HCT116 (cell line): ENCODE measurements around the gene SLC44A5. TPM values are rescaled to one million over a fixed set of nuclear protein-coding genes. Genes with fewer than 3 reads are reported as not detected.

Experiments used
- ATAC-seq: fragments of 200-7000 bp; cut with Tn5 transposase; 2 replicates; pipeline ENCODE4 v1.9.1; 2020; ENCODE audit warnings: mild to moderate bottlenecking, moderate library complexity
- BruUV-seq: library from RNA; stranded (reverse); fragments of 400-500 nt; replicated peaks from 2 replicates; lab custom pipeline; 2021; lab: Mats Ljungman, UMichigan
- CTCF ChIA-PET: fragments of 300-600 bp; sonication (Branson Sonifier 250); formaldehyde crosslinking; loops from one replicate; lab custom pipeline; 2021; ENCODE audit warnings: antibody characterized with exemption; lab: Charles Lee
- POLR2A ChIA-PET: fragments of 300-600, 350-600 bp; sonication (Branson Sonifier 250); formaldehyde crosslinking; loops from one replicate; lab custom pipeline; 2021; ENCODE audit warnings: antibody characterized with exemption; lab: Charles Lee
- RAD21 ChIA-PET, 2 experiments: fragments of 300-600 bp; sonication (Branson Sonifier 250); formaldehyde crosslinking; loops; one replicate each; lab custom pipeline; 2023; ENCODE audit warnings: low total read pairs in 2 of 2; ENCODE audit not compliant: uncharacterized antibody in 2 of 2, unreplicated experiment in 2 of 2, low non-redundant PET in 1 of 2; lab: Charles Lee
- DNase-seq: peaks from one replicate; pipeline ENCODE4 v3.0.0-alpha.2; 2010; ENCODE audit warnings: low read depth, low spot score
- H2AFZ ChIP-seq: fragments of 200-600 bp; shearing (Covaris generic), sonication (generic); 2 replicates; pipeline ENCODE4 v1.6.1; 2017; ENCODE audit warnings: low read depth, mixed run types, mixed read lengths, antibody characterized with exemption, low read length; ENCODE audit not compliant: poor library complexity, severe bottlenecking
- H3K27ac ChIP-seq: 2 replicates; pipeline ENCODE4 v1.5.1; 2012; ENCODE audit warnings: low read depth, low read length
- H3K27me3 ChIP-seq: fragments of 200-600 bp; sonication (generic); 2 replicates; pipeline ENCODE4 v1.6.1; 2016; ENCODE audit warnings: mixed run types, low read length, mixed read lengths; ENCODE audit not compliant: insufficient read depth
- H3K36me3 ChIP-seq, 2 experiments: fragments of 200-500 bp in 1 of 2; fragments of 200-600 bp in 1 of 2; sonication (Bioruptor generic) in 1 of 2; sonication (generic) in 1 of 2; 2 replicates each; pipeline versions ENCODE4 v1.5.1 to v1.6.1; 2014 to 2016; ENCODE audit warnings: low read length in 2 of 2, inconsistent platforms in 1 of 2, mixed read lengths in 1 of 2, mixed run types in 1 of 2; ENCODE audit not compliant: insufficient read depth in 2 of 2, control insufficient read depth in 1 of 2
- H3K4me1 ChIP-seq, 2 experiments: fragments of 200-600 bp in 1 of 2; sonication (generic) in 1 of 2; 2 replicates each; pipeline versions ENCODE4 v1.5.1 to v1.6.1; 2012 to 2017; ENCODE audit warnings: low read length in 2 of 2, inconsistent platforms in 1 of 2, mild to moderate bottlenecking in 1 of 2, mixed read lengths in 1 of 2, mixed run types in 1 of 2, moderate library complexity in 1 of 2; ENCODE audit not compliant: insufficient read depth in 2 of 2, control insufficient read depth in 1 of 2
- H3K4me2 ChIP-seq: fragments of 200-600 bp; sonication (generic); 2 replicates; pipeline ENCODE4 v1.6.1; 2017; ENCODE audit warnings: mixed run types, low read length, mixed read lengths
- H3K4me3 ChIP-seq, 2 experiments: fragments of 200-600 bp in 1 of 2; sonication (generic) in 1 of 2; replicated peaks in 1 of 2; 2 replicates each; pipeline ENCODE4 v1.5.1; 2011 to 2016; ENCODE audit warnings: low read length in 2 of 2, control low read depth in 1 of 2, low read depth in 1 of 2, mild to moderate bottlenecking in 1 of 2, mixed read lengths in 1 of 2, mixed run types in 1 of 2
- H3K79me2 ChIP-seq: fragments of 200-600 bp; sonication (generic); 2 replicates; pipeline ENCODE4 v1.6.1; 2017; ENCODE audit warnings: mild to moderate bottlenecking, mixed run types, low read length, moderate library complexity, mixed read lengths; ENCODE audit not compliant: insufficient read depth
- H3K9ac ChIP-seq: fragments of 200-600 bp; sonication (generic); 2 replicates; pipeline ENCODE4 v1.6.1; 2016; ENCODE audit warnings: low read length, mixed read lengths
- H3K9me2 ChIP-seq: fragments of 200-600 bp; sonication (generic), shearing (Covaris generic); 2 replicates; pipeline ENCODE4 v1.6.1; 2017; ENCODE audit warnings: mixed run types, mild to moderate bottlenecking, moderate library complexity; ENCODE audit not compliant: insufficient read depth
- H3K9me3 ChIP-seq, 2 experiments: fragments of 200-500 bp in 1 of 2; fragments of 200-600 bp in 1 of 2; sonication (Bioruptor generic) in 1 of 2; sonication (generic) in 1 of 2; 2 replicates each; pipeline ENCODE4 v1.6.1; 2014 to 2017; ENCODE audit warnings: low read length in 2 of 2, mixed read lengths in 2 of 2, inconsistent platforms in 1 of 2, low read depth in 1 of 2, mild to moderate bottlenecking in 1 of 2, mixed run types in 1 of 2, moderate library complexity in 1 of 2; ENCODE audit not compliant: control insufficient read depth in 1 of 2, insufficient read depth in 1 of 2
- H4K20me1 ChIP-seq: fragments of 200-600 bp; sonication (generic), shearing (Covaris generic); 2 replicates; pipeline ENCODE4 v1.6.1; 2017; ENCODE audit warnings: mixed run types, mild to moderate bottlenecking, moderate library complexity; ENCODE audit not compliant: insufficient read depth
- EGR1 ChIP-seq: IDR thresholded peaks from 2 replicates; pipeline ENCODE4 v1.6.1; 2012; ENCODE audit warnings: low read depth
- ELF1 ChIP-seq: IDR thresholded peaks from 2 replicates; pipeline ENCODE4 v1.6.1; 2012; ENCODE audit warnings: low read depth, borderline replicate concordance
- EZH2 ChIP-seq: fragments of 200-600 bp; sonication (generic); IDR thresholded peaks from 2 replicates; pipeline ENCODE4 v1.6.1; 2017; ENCODE audit warnings: antibody characterized with exemption, mixed run types
- JUND ChIP-seq: IDR thresholded peaks from 2 replicates; pipeline ENCODE4 v1.6.1; 2012
- SRF ChIP-seq: IDR thresholded peaks from 2 replicates; pipeline ENCODE4 v1.6.1; 2012; ENCODE audit warnings: low read depth
- intact Hi-C: fragments of 100-400 bp; cut with micrococcal nuclease; formaldehyde crosslinking; loops from 2 replicates; pipeline ENCODE4 v1.10.0; 2022
- total RNA-seq: library from RNA; stranded (reverse); gene quantifications from one replicate; pipeline ENCODE4 v1.2.1, GENCODE V29; 2021; ENCODE audit not compliant: unreplicated experiment
- TF ChIP-seq, protein P1 (sequence below): IDR thresholded peaks from 2 replicates; pipeline ENCODE4 v1.6.1; 2012; ENCODE audit warnings: low read depth
- TF ChIP-seq, protein P2 (sequence below): IDR thresholded peaks from 2 replicates; pipeline ENCODE4 v1.6.1; 2012
- TF ChIP-seq, protein P3 (sequence below), 3 experiments: fragments of 200-600 bp in 1 of 3; sonication (generic) in 1 of 3; IDR thresholded peaks in 2 of 3; conservative IDR thresholded peaks in 1 of 3; 2 replicates each; pipeline ENCODE4 v1.5.1; 2012 to 2017; ENCODE audit warnings: low read depth in 2 of 3, low read length in 2 of 3, antibody characterized with exemption in 1 of 3, borderline replicate concordance in 1 of 3, control low read depth in 1 of 3, mild to moderate bottlenecking in 1 of 3, mixed read lengths in 1 of 3, mixed run types in 1 of 3, moderate library complexity in 1 of 3; ENCODE audit not compliant: insufficient read depth in 1 of 3

Gene SLC44A5
- total RNA-seq, 1 experiment from 2014 or later: 2.4 TPM

DNA sequence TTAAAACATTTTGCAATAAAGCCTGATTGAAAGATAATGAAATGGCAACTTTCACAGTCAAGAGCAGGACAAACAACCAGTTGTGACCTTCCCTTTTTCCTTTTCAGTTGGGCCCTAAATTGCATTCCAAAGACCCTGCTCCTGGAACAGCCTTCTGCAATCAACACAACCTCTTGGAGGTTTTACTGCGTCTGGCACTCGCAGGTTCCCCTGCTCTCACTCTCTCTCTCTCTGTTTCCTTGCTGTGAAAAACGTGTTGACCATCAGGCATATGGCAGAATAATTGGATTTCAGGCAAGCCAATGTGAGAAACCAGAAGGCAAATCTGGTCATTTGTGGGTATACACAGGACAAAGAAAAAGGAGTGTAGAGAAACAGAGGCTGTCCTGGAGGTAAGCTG is 23.2 kb downstream of the SLC44A5 start:
- Histone ChIP-seq H3K9me3 (no peaks in the 10 kb centered on the region), H2AFZ (no peak overlapping the region), H3K4me2 (no peak overlapping the region), H3K4me3 (no peak overlapping the region), H3K27me3 (no peaks in the 10 kb centered on the region), H3K9me2 (no peaks in the 10 kb centered on the region), H3K36me3 (no peaks in the 10 kb centered on the region), H3K4me1 (no peaks in the 10 kb centered on the region), H3K27ac (no peak overlapping the region), H4K20me1 (no peaks in the 10 kb centered on the region), H3K79me2 (no peaks in the 10 kb centered on the region), H3K9ac (no peak overlapping the region)
- no TSS peak for BruUV-seq
- ATAC-seq (no peak), DNase-seq (no peak)
- TF ChIP-seq EGR1 (no peak), EZH2 (no peak), JUND (no peak), ELF1 (no peak), SRF (no peak)
- TF ChIP-seq, protein P1, sequence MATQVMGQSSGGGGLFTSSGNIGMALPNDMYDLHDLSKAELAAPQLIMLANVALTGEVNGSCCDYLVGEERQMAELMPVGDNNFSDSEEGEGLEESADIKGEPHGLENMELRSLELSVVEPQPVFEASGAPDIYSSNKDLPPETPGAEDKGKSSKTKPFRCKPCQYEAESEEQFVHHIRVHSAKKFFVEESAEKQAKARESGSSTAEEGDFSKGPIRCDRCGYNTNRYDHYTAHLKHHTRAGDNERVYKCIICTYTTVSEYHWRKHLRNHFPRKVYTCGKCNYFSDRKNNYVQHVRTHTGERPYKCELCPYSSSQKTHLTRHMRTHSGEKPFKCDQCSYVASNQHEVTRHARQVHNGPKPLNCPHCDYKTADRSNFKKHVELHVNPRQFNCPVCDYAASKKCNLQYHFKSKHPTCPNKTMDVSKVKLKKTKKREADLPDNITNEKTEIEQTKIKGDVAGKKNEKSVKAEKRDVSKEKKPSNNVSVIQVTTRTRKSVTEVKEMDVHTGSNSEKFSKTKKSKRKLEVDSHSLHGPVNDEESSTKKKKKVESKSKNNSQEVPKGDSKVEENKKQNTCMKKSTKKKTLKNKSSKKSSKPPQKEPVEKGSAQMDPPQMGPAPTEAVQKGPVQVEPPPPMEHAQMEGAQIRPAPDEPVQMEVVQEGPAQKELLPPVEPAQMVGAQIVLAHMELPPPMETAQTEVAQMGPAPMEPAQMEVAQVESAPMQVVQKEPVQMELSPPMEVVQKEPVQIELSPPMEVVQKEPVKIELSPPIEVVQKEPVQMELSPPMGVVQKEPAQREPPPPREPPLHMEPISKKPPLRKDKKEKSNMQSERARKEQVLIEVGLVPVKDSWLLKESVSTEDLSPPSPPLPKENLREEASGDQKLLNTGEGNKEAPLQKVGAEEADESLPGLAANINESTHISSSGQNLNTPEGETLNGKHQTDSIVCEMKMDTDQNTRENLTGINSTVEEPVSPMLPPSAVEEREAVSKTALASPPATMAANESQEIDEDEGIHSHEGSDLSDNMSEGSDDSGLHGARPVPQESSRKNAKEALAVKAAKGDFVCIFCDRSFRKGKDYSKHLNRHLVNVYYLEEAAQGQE: no peak
- TF ChIP-seq, protein P2, sequence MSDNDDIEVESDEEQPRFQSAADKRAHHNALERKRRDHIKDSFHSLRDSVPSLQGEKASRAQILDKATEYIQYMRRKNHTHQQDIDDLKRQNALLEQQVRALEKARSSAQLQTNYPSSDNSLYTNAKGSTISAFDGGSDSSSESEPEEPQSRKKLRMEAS: no peak
- TF ChIP-seq, protein P3, sequence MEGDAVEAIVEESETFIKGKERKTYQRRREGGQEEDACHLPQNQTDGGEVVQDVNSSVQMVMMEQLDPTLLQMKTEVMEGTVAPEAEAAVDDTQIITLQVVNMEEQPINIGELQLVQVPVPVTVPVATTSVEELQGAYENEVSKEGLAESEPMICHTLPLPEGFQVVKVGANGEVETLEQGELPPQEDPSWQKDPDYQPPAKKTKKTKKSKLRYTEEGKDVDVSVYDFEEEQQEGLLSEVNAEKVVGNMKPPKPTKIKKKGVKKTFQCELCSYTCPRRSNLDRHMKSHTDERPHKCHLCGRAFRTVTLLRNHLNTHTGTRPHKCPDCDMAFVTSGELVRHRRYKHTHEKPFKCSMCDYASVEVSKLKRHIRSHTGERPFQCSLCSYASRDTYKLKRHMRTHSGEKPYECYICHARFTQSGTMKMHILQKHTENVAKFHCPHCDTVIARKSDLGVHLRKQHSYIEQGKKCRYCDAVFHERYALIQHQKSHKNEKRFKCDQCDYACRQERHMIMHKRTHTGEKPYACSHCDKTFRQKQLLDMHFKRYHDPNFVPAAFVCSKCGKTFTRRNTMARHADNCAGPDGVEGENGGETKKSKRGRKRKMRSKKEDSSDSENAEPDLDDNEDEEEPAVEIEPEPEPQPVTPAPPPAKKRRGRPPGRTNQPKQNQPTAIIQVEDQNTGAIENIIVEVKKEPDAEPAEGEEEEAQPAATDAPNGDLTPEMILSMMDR (IDR thresholded peaks at IDR 0.05 in 2 of 3, conservative IDR thresholded peaks at IDR 0.05 in 1 of 3; ENCODE audit: borderline replicate concordance in 1 of 3, insufficient read depth in 1 of 3, low read depth in 2 of 3, low read length in 2 of 3): no peak
- CTCF ChIA-PET: no interaction called here
- POLR2A ChIA-PET: no interaction called here
- intact Hi-C loops: no loop called here
- RAD21 ChIA-PET: no interaction called here
